D721Med (cell line): ENCODE data around the gene UBAC2.

Experiments used
- DNase-seq: peaks from one replicate; pipeline ENCODE4 v3.0.0; 2011; ENCODE audit warnings: low spot score; ENCODE audit not compliant: insufficient read length
- FAIRE-seq: peaks from 2 replicates; lab custom pipeline; 2011; peaks lifted over from hg19 to GRCh38; lab: Jason Lieb, UNC
- CTCF ChIP-seq: IDR thresholded peaks from 2 replicates; pipeline ENCODE4 v1.5.1; 2012; ENCODE audit warnings: mild to moderate bottlenecking, control low read depth; ENCODE audit not compliant: insufficient read depth; ENCODE audit errors: missing control alignments

Gene UBAC2

GRCh38 chr13:99351772-99352171 lies 151.1 kb downstream of the UBAC2 start:
- DNase-seq (no peak), FAIRE-seq (no peak)
- TF ChIP-seq CTCF = no peak

- TF ChIP-seq CTCF = no peak
- FAIRE-seq = no peak
- DNase-seq = no peak
These were observed 151.9 kb downstream of the UBAC2 start for GRCh38 chr13:99352351-99353245.

GRCh38 chr13:99353246-99353600 lies 152.6 kb downstream of the UBAC2 start:
- no peak for TF ChIP-seq CTCF
- DNase-seq (no peak), FAIRE-seq (no peak)

GRCh38 chr13:99353836-99354235 lies 153.2 kb downstream of the UBAC2 start:
- DNase-seq (no peak), FAIRE-seq (no peak)
- TF ChIP-seq CTCF = no peak

GRCh38 chr13:99354371-99354951 lies 153.8 kb downstream of the UBAC2 start:
- no peak for FAIRE-seq
- DNase-seq = no peak
- TF ChIP-seq CTCF = no peak

- no peak for FAIRE-seq
- TF ChIP-seq CTCF = no peak
- DNase-seq = no peak
These were observed 154.8 kb downstream of the UBAC2 start for GRCh38 chr13:99355267-99356011.
